HepG2 (cell line): ENCODE data around the gene MYO7B. TPM values are rescaled to one million over a fixed set of nuclear protein-coding genes. Genes with fewer than 3 reads are reported as not detected.

ENCODE experiments used
- ATAC-seq: fragments of 200-7000 bp; cut with Tn5 transposase; 3 replicates; pipeline ENCODE4 v1.9.1; 2020; ENCODE audit warnings: mild to moderate bottlenecking, moderate library complexity
- BruUV-seq: library from RNA; stranded (reverse); fragments of 400-500 nt; replicated peaks from 2 replicates; lab custom pipeline; 2021; lab: Mats Ljungman, UMichigan
- CTCF ChIA-PET: fragments of 300-600 bp; formaldehyde crosslinking; extraction: SDS; loops from one replicate; lab custom pipeline; 2021; ENCODE audit warnings: low total read pairs, inconsistent platforms, low intra/inter-chr PET ratio; lab: Yijun Ruan, JAX
- POLR2A ChIA-PET: fragments of 350-600 bp; sonication (Branson Sonifier 250); formaldehyde crosslinking; loops from one replicate; lab custom pipeline; 2020; ENCODE audit warnings: antibody characterized with exemption, inconsistent platforms; lab: Yijun Ruan, JAX
- DNase-seq: peaks from one replicate; pipeline ENCODE4 v3.0.0-alpha.2; 2015; ENCODE audit warnings: low spot score
- FAIRE-seq: peaks from 3 replicates; lab custom pipeline; 2011; peaks lifted over from hg19 to GRCh38; lab: Jason Lieb, UNC
- H2AFZ ChIP-seq: one replicate; pipeline ENCODE4 v1.6.1; 2011; ENCODE audit warnings: low read length, inconsistent platforms
- H3K27ac ChIP-seq: fragments of 300-600 bp; 3 replicates; pipeline ENCODE4 v1.8.0; 2011; ENCODE audit warnings: mixed run types, mild to moderate bottlenecking, mixed read lengths, low read length, inconsistent platforms; ENCODE audit not compliant: insufficient read depth; ENCODE audit errors: extremely low read length
- H3K27me3 ChIP-seq, 2 experiments: fragments of 200-600 bp in 1 of 2; 2 replicates in 1 of 2; 3 replicates in 1 of 2; pipeline versions ENCODE4 v1.6.0 to v1.8.0; 2011; ENCODE audit warnings: low read length in 2 of 2, mild to moderate bottlenecking in 2 of 2, moderate library complexity in 2 of 2, inconsistent platforms in 1 of 2; ENCODE audit not compliant: insufficient read depth in 2 of 2, control insufficient read depth in 1 of 2
- H3K36me3 ChIP-seq, 2 experiments: fragments of 200-600 bp in 1 of 2; replicated peaks in 1 of 2; 2 replicates in 1 of 2; 3 replicates in 1 of 2; pipeline versions ENCODE4 v1.5.1 to v1.8.0; 2011; ENCODE audit warnings: low read length in 2 of 2, inconsistent platforms in 1 of 2; ENCODE audit not compliant: insufficient read depth in 2 of 2, control insufficient read depth in 1 of 2
- H3K4me1 ChIP-seq: 2 replicates; pipeline ENCODE4 v1.5.1; 2012; ENCODE audit warnings: low read length, inconsistent platforms; ENCODE audit not compliant: insufficient read depth
- H3K4me2 ChIP-seq: 2 replicates; pipeline ENCODE4 v1.6.0; 2011; ENCODE audit warnings: low read depth, low read length, inconsistent platforms
- H3K4me3 ChIP-seq, 3 experiments: fragments of 200-600 bp in 1 of 3; sonication (generic), shearing (Covaris generic) in 1 of 3; replicated peaks in 1 of 3; 2 replicates each; pipeline ENCODE4 v1.5.1; 2011 to 2016; ENCODE audit warnings: low read length in 3 of 3, inconsistent platforms in 2 of 3, low read depth in 2 of 3, mild to moderate bottlenecking in 2 of 3, control low read depth in 1 of 3, mixed read lengths in 1 of 3; ENCODE audit not compliant: insufficient read depth in 1 of 3
- H3K79me2 ChIP-seq: one replicate; pipeline ENCODE4 v1.6.1; 2011; ENCODE audit warnings: low read length, inconsistent platforms; ENCODE audit not compliant: insufficient read depth
- H3K9ac ChIP-seq: 2 replicates; pipeline ENCODE4 v1.6.0; 2011; ENCODE audit warnings: mild to moderate bottlenecking, low read depth, low read length, inconsistent platforms; ENCODE audit not compliant: insufficient read depth
- H3K9me3 ChIP-seq: 2 replicates; pipeline ENCODE4 v1.5.1; 2012; ENCODE audit warnings: mild to moderate bottlenecking, low read length
- H4K20me1 ChIP-seq: 2 replicates; pipeline ENCODE4 v1.6.0; 2011; ENCODE audit warnings: inconsistent platforms, mild to moderate bottlenecking, low read length, moderate library complexity; ENCODE audit not compliant: insufficient read depth
- FOSL1 ChIP-seq: sonication (generic); formaldehyde crosslinking; IDR thresholded peaks from 2 replicates; pipeline ENCODE4 v1.9.0; 2021; ENCODE audit warnings: missing genetic modification reagents, borderline replicate concordance
- MBNL3 ChIP-seq: fragments of 250-450 bp; sonication (Bioruptor Pico); conservative IDR thresholded peaks from 2 replicates; pipeline ENCODE4 v1.8.0; 2022; ENCODE audit warnings: mild to moderate bottlenecking, inconsistent platforms
- PATZ1 ChIP-seq: sonication (generic); formaldehyde crosslinking; IDR thresholded peaks from 2 replicates; pipeline ENCODE4 v1.4.0; 2020; ENCODE audit warnings: missing genetic modification reagents
- ZNF263 ChIP-seq: sonication (generic); formaldehyde crosslinking; IDR thresholded peaks from 2 replicates; pipeline ENCODE4 v1.4.0; 2020; ENCODE audit warnings: missing genetic modification reagents
- ZNF318 ChIP-seq: sonication (generic); formaldehyde crosslinking; IDR thresholded peaks from 2 replicates; pipeline ENCODE4 v1.4.0; 2020; ENCODE audit warnings: mild to moderate bottlenecking, missing genetic modification reagents
- WGBS: methylation state at CpG from one replicate; pipeline ENCODE4 v1.1.6; 2017; ENCODE audit warnings: low lambda C conversion rate; 5-methylcytosine and 5-hydroxymethylcytosine counted together
- in situ Hi-C: cut with HindIII; loops from 2 replicates; pipeline ENCODE4 v1.10.0; 2017; ENCODE audit warnings: low pct_unique_long_range_greater_than_20kb; ENCODE audit not compliant: extremely low pct_ligation_motif_present
- intact Hi-C: fragments of 100-400 bp; cut with micrococcal nuclease; formaldehyde crosslinking; loops from one replicate; pipeline ENCODE4 v1.10.0; 2022; ENCODE audit not compliant: unreplicated experiment
- polyA plus RNA-seq, 8 experiments: library from polyadenylated mRNA; depleted of rRNA in 3 of 8; stranded (reverse) in 7 of 8; unstranded in 1 of 8; fragments of >200 nt; fragmentation: Illumina TruSeq in 4 of 8; extraction: Trizol in 4 of 8; gene quantifications; 2 replicates each; pipeline versions ENCODE4 v1.2.1 to v1.2.3, GENCODE V29; 2011 to 2016; ENCODE audit warnings: low read depth in 4 of 8, missing spikeins in 1 of 8, mixed read lengths in 1 of 8; ENCODE audit not compliant: insufficient read depth in 1 of 8
- total RNA-seq, 5 experiments: library from RNA; depleted of rRNA; stranded (reverse); fragments of >200 nt; fragmentation: Illumina TruSeq; extraction: Trizol; gene quantifications; 2 replicates each; pipeline ENCODE4 v1.2.3, GENCODE V29; 2016; ENCODE audit warnings: low read depth in 1 of 5

MYO7B gene
- total and polyA plus RNA-seq, 2 of the 13 experiments (the other 11 are each of a cell fraction or from before 2014, with no cell fraction given): not detected

GRCh38 chr2:127541809-127542208 is 6.3 kb downstream of the MYO7B start:
- 69% methylated on average over 7 of the region's 7 CpGs for WGBS
- peaks cover 17% of the 10 kb centered on the region for H3K4me1 ChIP-seq
- in situ Hi-C loops: no loop called here
- H3K27me3 ChIP-seq: peaks cover 1 to 31% of the 10 kb centered on the region in 2 experiments; a peak in 2 of 5 replicates
- no peaks in the 10 kb centered on the region for H4K20me1 ChIP-seq
- no peak overlapping the region for H3K4me3 ChIP-seq
- FAIRE-seq (no peak), ATAC-seq (peak; percentile 53), DNase-seq (no peak)
- no peak overlapping the region for H3K27ac ChIP-seq
- no peaks in the 10 kb centered on the region for H3K36me3 ChIP-seq
- H3K9me3 ChIP-seq: no peaks in the 10 kb centered on the region
- ChIA-PET CTCF (no interaction called here), POLR2A (interaction anchor here (1.1 kb wide), 1 partner anchor 15 kb away, joined by 4 read pairs; the partner anchor contains the start of gene IWS1)
- H2AFZ ChIP-seq: no peak overlapping the region
- no peaks in the 10 kb centered on the region for H3K79me2 ChIP-seq
- no peak for TF ChIP-seq MBNL3
- TF ChIP-seq PATZ1 (CRISPR knock-in tag): no peak
- TF ChIP-seq ZNF263 (CRISPR knock-in tag): peak; percentile 67
- TF ChIP-seq FOSL1 (CRISPR knock-in tag): no peak
- intact Hi-C loops: no loop called here
- no TSS peak for BruUV-seq
- no peak overlapping the region for H3K4me2 ChIP-seq
- no peak overlapping the region for H3K9ac ChIP-seq

- no peaks in the 10 kb centered on the region for H4K20me1 ChIP-seq
- no TSS peak for BruUV-seq
- H3K27me3 ChIP-seq: peaks cover 1 to 31% of the 10 kb centered on the region in 2 experiments; a peak in 2 of 5 replicates
- H3K4me1 ChIP-seq: peaks cover 17% of the 10 kb centered on the region
- no peak overlapping the region for H3K9ac ChIP-seq
- intact Hi-C loops: no loop called here
- H3K4me2 ChIP-seq: peak overlapping the region; percentile 89; the same call in 1 of the 2 replicates
- in situ Hi-C loops: no loop called here
- H3K27ac ChIP-seq: no peak overlapping the region
- DNase-seq (no peak), FAIRE-seq (no peak), ATAC-seq (peak; percentile 18)
- no peaks in the 10 kb centered on the region for H3K9me3 ChIP-seq
- no peaks in the 10 kb centered on the region for H3K36me3 ChIP-seq
- H3K4me3 ChIP-seq: no peak overlapping the region
- 72% methylated on average over 3 of the region's 3 CpGs for WGBS
- H2AFZ ChIP-seq: no peak overlapping the region
- H3K79me2 ChIP-seq: no peaks in the 10 kb centered on the region
- CTCF ChIA-PET: no interaction called here
- POLR2A ChIA-PET: interaction anchor here (1.1 kb wide), 1 partner anchor 16 kb away, joined by 4 read pairs; the partner anchor contains the start of gene IWS1
- no peak for TF ChIP-seq ZNF318
These were observed 6.7 kb downstream of the MYO7B start for GRCh38 chr2:127542231-127542630.
